ENCODE measurements around the gene MLLT10. TPM values are rescaled to one million over a fixed set of nuclear protein-coding genes. Genes with fewer than 3 reads are reported as not detected.

The MLLT10 gene
- total RNA-seq, 1 experiment from 2014 or later: 48.4 TPM

DNA sequence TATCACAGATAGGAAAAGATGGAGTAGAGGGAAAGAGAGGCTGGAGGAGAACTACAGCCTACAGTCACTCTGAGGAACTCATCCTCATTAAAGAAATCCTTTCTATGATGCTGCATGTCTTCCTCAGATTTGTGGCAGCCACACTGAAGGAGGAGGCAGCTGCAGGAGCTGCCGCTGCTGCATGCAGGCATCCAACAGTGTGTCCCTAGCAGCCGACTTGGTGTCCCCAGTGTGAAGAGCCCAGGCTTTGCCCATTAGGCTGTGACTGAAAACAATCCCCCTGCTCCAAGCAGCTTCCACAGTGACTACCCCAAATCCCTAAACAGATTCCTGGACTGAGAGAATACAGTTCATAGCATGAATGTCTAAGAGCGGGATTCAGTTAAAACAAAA, 31.7 kb upstream of the MLLT10 start:
- TF ChIP-seq EZH2 (IDR thresholded peaks at IDR 0.05; ENCODE audit: low read depth): no peak
- TF ChIP-seq CTCF (conservative IDR thresholded peaks at IDR 0.05): no peak
- H4K20me1 ChIP-seq (ENCODE audit: insufficient read depth): no peaks in the 10 kb centered on the region
- POLR2A ChIA-PET (ENCODE audit: unreplicated experiment): no interaction called here
- no peak for DNase-seq
- H3K9me3 ChIP-seq (ENCODE audit: insufficient read depth, low read depth): no peaks in the 10 kb centered on the region
- H3K4me1 ChIP-seq (replicated peaks; ENCODE audit: insufficient read depth): peaks cover 12% of the 10 kb centered on the region
- no peaks in the 10 kb centered on the region for H3K79me2 ChIP-seq (ENCODE audit: low read depth)
- no peak overlapping the region for H3K4me3 ChIP-seq
- no peak overlapping the region for H3K4me2 ChIP-seq
- no peaks in the 10 kb centered on the region for H3F3A ChIP-seq (ENCODE audit: insufficient read depth, low read depth)
- intact Hi-C loops (cut with micrococcal nuclease; ENCODE audit: unreplicated experiment): no loop called here
- H3K9me2 ChIP-seq (ENCODE audit: insufficient read depth): no peaks in the 10 kb centered on the region
- H2AFZ ChIP-seq: no peak overlapping the region
- no TSS peak for BruUV-seq (replicated peaks)
- H3K27me3 ChIP-seq (ENCODE audit: insufficient read depth, low read depth): no peaks in the 10 kb centered on the region
- no peak overlapping the region for H3K27ac ChIP-seq
- CTCF ChIA-PET: no interaction called here
- no peaks in the 10 kb centered on the region for H3K36me3 ChIP-seq (ENCODE audit: low read depth)

DNA sequence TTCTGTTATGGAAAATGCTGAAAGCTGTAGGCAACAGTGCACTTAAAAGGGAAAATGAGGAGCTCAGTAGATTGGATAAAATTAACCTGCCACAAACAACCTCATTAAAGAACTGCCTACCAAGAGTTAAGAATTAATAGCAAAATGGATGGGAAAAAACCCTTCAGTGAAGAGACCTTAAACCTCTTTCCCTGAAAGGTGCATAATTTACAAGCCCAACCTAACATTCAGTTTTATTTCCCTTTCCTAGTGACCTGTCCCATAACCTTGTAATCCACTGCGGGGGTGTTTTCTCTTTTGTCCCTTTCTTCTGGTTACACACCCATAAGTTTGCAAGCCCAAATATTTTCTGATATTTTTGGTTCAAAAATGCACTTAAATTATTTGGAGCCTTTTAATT, 30.5 kb upstream of the MLLT10 start:
- CTCF ChIA-PET: no interaction called here
- H3K27me3 ChIP-seq (ENCODE audit: insufficient read depth, low read depth): no peaks in the 10 kb centered on the region
- no peak overlapping the region for H3K27ac ChIP-seq
- no peak overlapping the region for H3K4me3 ChIP-seq
- no peaks in the 10 kb centered on the region for H3K9me3 ChIP-seq (ENCODE audit: insufficient read depth, low read depth)
- H3K4me2 ChIP-seq: no peak overlapping the region
- TF ChIP-seq EZH2 (IDR thresholded peaks at IDR 0.05; ENCODE audit: low read depth): no peak
- no peak for TF ChIP-seq CTCF (conservative IDR thresholded peaks at IDR 0.05)
- POLR2A ChIA-PET (ENCODE audit: unreplicated experiment): no interaction called here
- H3K9me2 ChIP-seq (ENCODE audit: insufficient read depth): no peaks in the 10 kb centered on the region
- no peak overlapping the region for H2AFZ ChIP-seq
- intact Hi-C loops (cut with micrococcal nuclease; ENCODE audit: unreplicated experiment): no loop called here
- peaks cover 6% of the 10 kb centered on the region; the same call in 1 of the 2 replicates for H3K4me1 ChIP-seq (replicated peaks; ENCODE audit: insufficient read depth)
- BruUV-seq (replicated peaks): no TSS peak
- H3K36me3 ChIP-seq (ENCODE audit: low read depth): no peaks in the 10 kb centered on the region
- no peak for DNase-seq
- H4K20me1 ChIP-seq (ENCODE audit: insufficient read depth): no peaks in the 10 kb centered on the region
- H3K79me2 ChIP-seq (ENCODE audit: low read depth): no peaks in the 10 kb centered on the region
- no peaks in the 10 kb centered on the region for H3F3A ChIP-seq (ENCODE audit: insufficient read depth, low read depth)

DNA sequence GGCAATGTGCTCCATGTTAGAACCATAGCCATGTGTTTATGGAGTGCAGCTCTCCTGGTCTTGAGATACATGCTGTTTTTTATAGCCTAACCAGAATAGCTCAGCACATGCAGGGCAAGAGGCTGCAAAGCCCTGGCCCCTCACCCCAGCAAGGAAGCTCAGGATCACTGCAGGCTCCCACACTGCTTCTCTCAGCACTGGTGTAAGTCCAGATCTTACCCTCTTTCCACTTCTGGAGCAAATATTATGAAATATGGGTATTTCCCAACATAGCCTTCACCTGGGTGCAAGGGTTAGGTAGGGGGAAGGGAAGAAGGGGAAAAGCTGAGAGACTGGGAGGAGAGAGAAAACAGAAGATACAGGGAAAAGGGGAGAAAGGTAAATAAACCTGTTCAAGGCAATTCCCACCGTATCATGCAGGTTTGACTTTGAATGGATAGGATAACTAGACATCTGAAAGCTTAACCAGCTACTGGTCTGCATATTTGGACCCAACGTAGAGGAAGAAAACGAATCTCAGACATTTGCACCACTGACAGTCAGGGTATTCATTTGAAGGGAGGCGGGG, 28.2 kb upstream of the MLLT10 start:
- no peak for DNase-seq
- no peaks in the 10 kb centered on the region for H3K9me2 ChIP-seq (ENCODE audit: insufficient read depth)
- no peak overlapping the region for H3K4me2 ChIP-seq
- H3F3A ChIP-seq (ENCODE audit: insufficient read depth, low read depth): no peaks in the 10 kb centered on the region
- CTCF ChIA-PET: no interaction called here
- BruUV-seq (replicated peaks): no TSS peak
- POLR2A ChIA-PET (ENCODE audit: unreplicated experiment): no interaction called here
- H3K4me3 ChIP-seq: no peak overlapping the region
- TF ChIP-seq EZH2 (IDR thresholded peaks at IDR 0.05; ENCODE audit: low read depth) (no peak), CTCF (conservative IDR thresholded peaks at IDR 0.05) (no peak)
- no peaks in the 10 kb centered on the region for H3K36me3 ChIP-seq (ENCODE audit: low read depth)
- H3K27me3 ChIP-seq (ENCODE audit: insufficient read depth, low read depth): no peaks in the 10 kb centered on the region
- no peaks in the 10 kb centered on the region for H3K9me3 ChIP-seq (ENCODE audit: insufficient read depth, low read depth)
- no peak overlapping the region for H2AFZ ChIP-seq
- intact Hi-C loops (cut with micrococcal nuclease; ENCODE audit: unreplicated experiment): no loop called here
- H4K20me1 ChIP-seq (ENCODE audit: insufficient read depth): no peaks in the 10 kb centered on the region
- H3K4me1 ChIP-seq (replicated peaks; ENCODE audit: insufficient read depth): peaks cover 6% of the 10 kb centered on the region; the same call in 1 of the 2 replicates
- H3K27ac ChIP-seq: no peak overlapping the region
- no peaks in the 10 kb centered on the region for H3K79me2 ChIP-seq (ENCODE audit: low read depth)

All from PC-9 (cell line).